Chondrocyte (in vitro differentiated cells): ENCODE results near the gene TMEM35A. TPM values are rescaled to one million over a fixed set of nuclear protein-coding genes. Genes with fewer than 3 reads are reported as not detected.

ENCODE experiments used
- DNase-seq: peaks from one replicate; pipeline ENCODE4 v3.0.0; 2021; ENCODE audit warnings: mixed read lengths, low spot score
- H3K27ac Mint-ChIP-seq: one replicate; pipeline ENCODE4 v1.8.0; 2021; ENCODE audit warnings: mild to moderate bottlenecking, moderate library complexity, mixed read lengths; ENCODE audit not compliant: unreplicated experiment
- H3K27me3 Mint-ChIP-seq: 2 replicates; pipeline ENCODE4 v1.8.0; 2021; ENCODE audit warnings: low read depth, mixed read lengths
- H3K36me3 Mint-ChIP-seq: 2 replicates; pipeline ENCODE4 v1.8.0; 2021; ENCODE audit warnings: low read depth, mixed read lengths
- H3K4me1 Mint-ChIP-seq: 2 replicates; pipeline ENCODE4 v1.8.0; 2021; ENCODE audit warnings: low read depth, mild to moderate bottlenecking, mixed read lengths
- H3K4me3 Mint-ChIP-seq: one replicate; pipeline ENCODE4 v1.8.0; 2021; ENCODE audit warnings: mild to moderate bottlenecking, moderate library complexity, mixed read lengths; ENCODE audit not compliant: unreplicated experiment
- H3K9me3 Mint-ChIP-seq: 2 replicates; pipeline ENCODE4 v1.8.0; 2021; ENCODE audit warnings: low read depth, mixed read lengths
- total RNA-seq: library from RNA; stranded (reverse); gene quantifications from 3 replicates; pipeline ENCODE4 v1.2.1, GENCODE V29; 2021
- TF ChIP-seq, protein P1 (sequence below): fragments of 200-600 bp; sonication (generic); IDR thresholded peaks from 2 replicates; pipeline ENCODE4 v1.5.0; 2021; ENCODE audit warnings: antibody characterized with exemption, mild to moderate bottlenecking, moderate library complexity

Gene TMEM35A
- total RNA-seq, 1 donor from 2014 or later, result 0.92 TPM

- Mint-ChIP-seq H3K4me3 (no peak overlapping the region), H3K27me3 (no peaks in the 10 kb centered on the region), H3K4me1 (no peaks in the 10 kb centered on the region), H3K36me3 (no peaks in the 10 kb centered on the region), H3K27ac (no peak overlapping the region), H3K9me3 (peaks cover 5% of the 10 kb centered on the region)
- no peak for DNase-seq
- TF ChIP-seq, protein P1, sequence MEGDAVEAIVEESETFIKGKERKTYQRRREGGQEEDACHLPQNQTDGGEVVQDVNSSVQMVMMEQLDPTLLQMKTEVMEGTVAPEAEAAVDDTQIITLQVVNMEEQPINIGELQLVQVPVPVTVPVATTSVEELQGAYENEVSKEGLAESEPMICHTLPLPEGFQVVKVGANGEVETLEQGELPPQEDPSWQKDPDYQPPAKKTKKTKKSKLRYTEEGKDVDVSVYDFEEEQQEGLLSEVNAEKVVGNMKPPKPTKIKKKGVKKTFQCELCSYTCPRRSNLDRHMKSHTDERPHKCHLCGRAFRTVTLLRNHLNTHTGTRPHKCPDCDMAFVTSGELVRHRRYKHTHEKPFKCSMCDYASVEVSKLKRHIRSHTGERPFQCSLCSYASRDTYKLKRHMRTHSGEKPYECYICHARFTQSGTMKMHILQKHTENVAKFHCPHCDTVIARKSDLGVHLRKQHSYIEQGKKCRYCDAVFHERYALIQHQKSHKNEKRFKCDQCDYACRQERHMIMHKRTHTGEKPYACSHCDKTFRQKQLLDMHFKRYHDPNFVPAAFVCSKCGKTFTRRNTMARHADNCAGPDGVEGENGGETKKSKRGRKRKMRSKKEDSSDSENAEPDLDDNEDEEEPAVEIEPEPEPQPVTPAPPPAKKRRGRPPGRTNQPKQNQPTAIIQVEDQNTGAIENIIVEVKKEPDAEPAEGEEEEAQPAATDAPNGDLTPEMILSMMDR, result no peak
Measured at GRCh38 chrX:101108284-101108683, 29.6 kb downstream of the TMEM35A start.

GRCh38 chrX:101117701-101118100, 39.0 kb downstream of the TMEM35A start:
- no peak overlapping the region for H3K4me3 Mint-ChIP-seq
- H3K9me3 Mint-ChIP-seq, result peaks cover 4% of the 10 kb centered on the region
- H3K27me3 Mint-ChIP-seq, result no peaks in the 10 kb centered on the region
- no peak overlapping the region for H3K27ac Mint-ChIP-seq
- H3K36me3 Mint-ChIP-seq, result no peaks in the 10 kb centered on the region
- no peak for DNase-seq
- TF ChIP-seq, protein P1, result no peak
- H3K4me1 Mint-ChIP-seq, result no peaks in the 10 kb centered on the region

DNA sequence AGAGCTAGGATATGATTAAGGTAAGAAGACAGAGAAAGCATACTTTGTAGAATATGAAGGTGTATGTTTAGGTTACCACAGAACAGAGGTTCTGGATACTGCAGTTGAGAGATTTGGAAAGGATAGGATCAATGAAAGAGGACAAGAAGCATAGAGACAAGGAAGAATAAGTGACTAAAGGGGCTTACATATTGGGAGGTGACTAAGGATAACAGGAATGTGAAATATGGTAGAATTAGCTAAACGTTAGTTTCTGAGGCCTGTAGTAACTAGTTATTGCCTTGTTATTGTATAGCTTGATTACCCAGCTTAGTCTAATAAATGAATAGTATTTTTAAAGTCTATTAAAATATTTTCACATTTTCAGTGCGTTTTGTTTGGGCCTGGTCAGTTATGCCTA, 57.6 kb downstream of the TMEM35A start:
- Mint-ChIP-seq H3K4me1 (no peaks in the 10 kb centered on the region), H3K27me3 (no peaks in the 10 kb centered on the region), H3K4me3 (no peak overlapping the region), H3K27ac (no peak overlapping the region), H3K9me3 (peaks cover 12% of the 10 kb centered on the region), H3K36me3 (peaks cover 2% of the 10 kb centered on the region)
- TF ChIP-seq, protein P1, result no peak
- DNase-seq, result no peak

Other genes starting within 250 kb of the TMEM35A start
- not detected in 3 replicates for gene NOX1, start 204.5 kb upstream of the TMEM35A start, total RNA-seq
- gene XKRX, start 150.0 kb upstream of the TMEM35A start, total RNA-seq, result 0.15 TPM in 1 of 3 replicates, not detected in the others
- not detected in 3 replicates for gene ARL13A, start 109.2 kb upstream of the TMEM35A start, total RNA-seq
- gene TRMT2B, start 26.8 kb upstream of the TMEM35A start, total RNA-seq, result 9.5 to 13.1 TPM (median 9.9 TPM) in 3 replicates
- 4.6 to 5.7 TPM (median 5.6 TPM) in 3 replicates for gene CENPI, start 19.3 kb downstream of the TMEM35A start, total RNA-seq
- 0.23 to 0.92 TPM (median 0.37 TPM) in 3 replicates for gene DRP2, start 140.9 kb downstream of the TMEM35A start, total RNA-seq
- 0.21 to 0.39 TPM (median 0.30 TPM) in 3 replicates for gene TAF7L, start 212.5 kb downstream of the TMEM35A start, total RNA-seq